ENCODE data around the gene ADARB2. TPM values are rescaled to one million over a fixed set of nuclear protein-coding genes. Genes with fewer than 3 reads are reported as not detected.

Gene ADARB2
- polyA plus RNA-seq, 1 of the 3 experiments (the other 2 are of a cell fraction): not detected

DNA sequence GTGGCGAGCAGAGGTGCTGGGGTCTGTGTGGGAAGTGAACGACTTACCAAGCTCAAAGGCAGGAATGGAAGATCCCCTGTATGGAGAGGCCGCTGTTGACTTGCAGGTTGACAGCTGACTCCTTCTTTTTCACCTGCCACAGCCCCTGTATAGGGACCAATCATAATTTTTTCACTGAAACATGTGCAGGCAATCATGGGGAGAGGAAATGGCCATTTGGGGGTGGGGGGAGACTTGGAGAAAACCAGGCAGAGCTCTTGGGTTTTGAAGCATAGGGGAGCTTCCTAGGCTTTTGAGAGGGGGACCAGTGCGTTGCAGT lies 579.8 kb downstream of the ADARB2 start:
- Histone ChIP-seq H3K9me3 (no peaks in the 10 kb centered on the region), H3K27me3 (ENCODE audit: insufficient read depth) (no peaks in the 10 kb centered on the region), H3K9me2 (no peaks in the 10 kb centered on the region), H2AFZ (ENCODE audit: low read depth) (no peak overlapping the region), H3K27ac (ENCODE audit: low read depth in 2 of 2, low read length in 1 of 2) (no peak overlapping the region), H3K4me3 (ENCODE audit: low read depth in 2 of 2, low read length in 1 of 2) (no peak overlapping the region), H3F3A (replicated peaks; ENCODE audit: insufficient read depth) (no peaks in the 10 kb centered on the region), H3K79me2 (ENCODE audit: insufficient read depth) (no peaks in the 10 kb centered on the region), H3K4me1 (ENCODE audit: control insufficient read depth in 1 of 2, insufficient read depth in 2 of 2, low read depth in 1 of 2, low read length in 1 of 2) (peaks cover 0 to 7% of the 10 kb centered on the region in 2 experiments; a peak in 1 of 4 replicates), H3K9ac (no peak overlapping the region), H4K20me1 (ENCODE audit: insufficient read depth) (no peaks in the 10 kb centered on the region), H3K36me3 (replicated peaks in 1 of 2; ENCODE audit: control insufficient read depth in 1 of 2, insufficient read depth in 2 of 2, low read length in 1 of 2) (no peaks in the 10 kb centered on the region), H3K4me2 (no peak overlapping the region)
- 30% methylated on average over 4 of the region's 4 CpGs for WGBS (ENCODE audit: low lambda C conversion rate)
- DNase-seq: no peak
- TF ChIP-seq RCOR1 (IDR thresholded peaks at IDR 0.05; ENCODE audit: low read length) (no peak), FOSL2 (IDR thresholded peaks at IDR 0.05; ENCODE audit: borderline replicate concordance, low read depth) (no peak), RAD21 (IDR thresholded peaks at IDR 0.05; ENCODE audit: low read length) (no peak), CTCF (IDR thresholded peaks at IDR 0.05) (no peak), YY1 (IDR thresholded peaks at IDR 0.05; ENCODE audit: low read depth) (no peak), MEF2A (IDR thresholded peaks at IDR 0.05; ENCODE audit: borderline replicate concordance, low read depth) (no peak), FOXJ3 (CRISPR knock-in tag; IDR thresholded peaks at IDR 0.05) (no peak), TEAD4 (IDR thresholded peaks at IDR 0.05; ENCODE audit: borderline replicate concordance, insufficient read depth) (no peak)
- ChIA-PET POLR2A (no interaction called here), CTCF (no interaction called here)

GRCh38 chr10:1156921-1157614 lies 580.3 kb downstream of the ADARB2 start:
- POLR2A ChIA-PET: no interaction called here
- DNase-seq: peak; percentile 23
- H3K27me3 ChIP-seq (ENCODE audit: insufficient read depth): no peaks in the 10 kb centered on the region
- TF ChIP-seq JUND (IDR thresholded peaks at IDR 0.05) (no peak), TCF12 (IDR thresholded peaks at IDR 0.05) (no peak), GABPA (IDR thresholded peaks at IDR 0.05; ENCODE audit: low read depth) (no peak), EZH2phosphoT487 (IDR thresholded peaks at IDR 0.05; ENCODE audit: borderline replicate concordance, low read depth) (no peak), ELF1 (IDR thresholded peaks at IDR 0.05) (no peak), RFX5 (IDR thresholded peaks at IDR 0.05; ENCODE audit: low read length) (no peak), NRF1 (IDR thresholded peaks at IDR 0.05; ENCODE audit: low read depth, low read length) (no peak), POLR2AphosphoS5 (IDR thresholded peaks at IDR 0.05; ENCODE audit: low read depth, low read length) (no peak), NFIC (IDR thresholded peaks at IDR 0.05; ENCODE audit: borderline replicate concordance) (no peak), RCOR1 (IDR thresholded peaks at IDR 0.05; ENCODE audit: low read length) (no peak), CTCF (IDR thresholded peaks at IDR 0.05) (no peak), ZBTB33 (IDR thresholded peaks at IDR 0.05; ENCODE audit: borderline replicate concordance, low read depth) (no peak), FOXM1 (IDR thresholded peaks at IDR 0.05; ENCODE audit: low read depth) (no peak), FOSL2 (IDR thresholded peaks at IDR 0.05; ENCODE audit: borderline replicate concordance, low read depth) (no peak)
- TF ChIP-seq, protein P1, sequence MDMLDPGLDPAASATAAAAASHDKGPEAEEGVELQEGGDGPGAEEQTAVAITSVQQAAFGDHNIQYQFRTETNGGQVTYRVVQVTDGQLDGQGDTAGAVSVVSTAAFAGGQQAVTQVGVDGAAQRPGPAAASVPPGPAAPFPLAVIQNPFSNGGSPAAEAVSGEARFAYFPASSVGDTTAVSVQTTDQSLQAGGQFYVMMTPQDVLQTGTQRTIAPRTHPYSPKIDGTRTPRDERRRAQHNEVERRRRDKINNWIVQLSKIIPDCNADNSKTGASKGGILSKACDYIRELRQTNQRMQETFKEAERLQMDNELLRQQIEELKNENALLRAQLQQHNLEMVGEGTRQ (IDR thresholded peaks at IDR 0.05; ENCODE audit: borderline replicate concordance, low read depth, low read length): no peak

More at GRCh38 chr10:1156921-1157614, 580.3 kb downstream of the ADARB2 start:
- peaks cover 0 to 7% of the 10 kb centered on the region in 2 experiments; a peak in 1 of 4 replicates for H3K4me1 ChIP-seq (ENCODE audit: control insufficient read depth in 1 of 2, insufficient read depth in 2 of 2, low read depth in 1 of 2, low read length in 1 of 2)
- no peak overlapping the region for H3K9ac ChIP-seq
- H3F3A ChIP-seq (replicated peaks; ENCODE audit: insufficient read depth): no peaks in the 10 kb centered on the region
- no peak overlapping the region for H2AFZ ChIP-seq (ENCODE audit: low read depth)
- no peaks in the 10 kb centered on the region for H3K36me3 ChIP-seq (replicated peaks in 1 of 2; ENCODE audit: control insufficient read depth in 1 of 2, insufficient read depth in 2 of 2, low read length in 1 of 2)
- no peak overlapping the region for H3K27ac ChIP-seq (ENCODE audit: low read depth in 2 of 2, low read length in 1 of 2)
- no peak overlapping the region for H3K4me2 ChIP-seq
- H3K9me2 ChIP-seq: no peaks in the 10 kb centered on the region
- 55% methylated on average over 16 of the region's 17 CpGs for WGBS (ENCODE audit: low lambda C conversion rate)
- H3K9me3 ChIP-seq: no peaks in the 10 kb centered on the region
- H4K20me1 ChIP-seq (ENCODE audit: insufficient read depth): no peaks in the 10 kb centered on the region
- H3K79me2 ChIP-seq (ENCODE audit: insufficient read depth): no peaks in the 10 kb centered on the region
- CTCF ChIA-PET: no interaction called here
- no peak overlapping the region for H3K4me3 ChIP-seq (ENCODE audit: low read depth in 2 of 2, low read length in 1 of 2)
